Memory B cell (primary cell): ENCODE results near the gene VAV1.
"Not testable (repeated sequence)": the region's sequence is repeated elsewhere in the genome, so short reads cannot be mapped to it uniquely, and the experiment has no call there.

Source experiments
- ATAC-seq: fragments of 150-1000 bp; cut with Tn5 transposase; 2 replicates; pipeline ENCODE4 v1.10.0; 2021; ENCODE audit warnings: low read depth, mild to moderate bottlenecking, moderate library complexity
- DNase-seq, 2 donors: peaks; one replicate each; pipeline ENCODE4 v3.0.0; 2022; ENCODE audit warnings: low spot score in 2 of 2
- H3K27ac Mint-ChIP-seq: one replicate; pipeline ENCODE4 v1.8.0; 2022; ENCODE audit warnings: mild to moderate bottlenecking, moderate library complexity, mixed read lengths
- H3K27me3 Mint-ChIP-seq: one replicate; pipeline ENCODE4 v1.8.0; 2022; ENCODE audit warnings: mixed read lengths
- H3K36me3 Mint-ChIP-seq: one replicate; pipeline ENCODE4 v1.8.0; 2022; ENCODE audit warnings: mild to moderate bottlenecking, mixed read lengths
- H3K4me1 Mint-ChIP-seq: one replicate; pipeline ENCODE4 v1.8.0; 2022; ENCODE audit warnings: mixed read lengths
- H3K4me3 Mint-ChIP-seq: one replicate; pipeline ENCODE4 v1.8.0; 2022; ENCODE audit warnings: mild to moderate bottlenecking, moderate library complexity, mixed read lengths
- H3K9me3 Mint-ChIP-seq: one replicate; pipeline ENCODE4 v1.8.0; 2022; ENCODE audit warnings: mixed read lengths

The VAV1 gene

DNA sequence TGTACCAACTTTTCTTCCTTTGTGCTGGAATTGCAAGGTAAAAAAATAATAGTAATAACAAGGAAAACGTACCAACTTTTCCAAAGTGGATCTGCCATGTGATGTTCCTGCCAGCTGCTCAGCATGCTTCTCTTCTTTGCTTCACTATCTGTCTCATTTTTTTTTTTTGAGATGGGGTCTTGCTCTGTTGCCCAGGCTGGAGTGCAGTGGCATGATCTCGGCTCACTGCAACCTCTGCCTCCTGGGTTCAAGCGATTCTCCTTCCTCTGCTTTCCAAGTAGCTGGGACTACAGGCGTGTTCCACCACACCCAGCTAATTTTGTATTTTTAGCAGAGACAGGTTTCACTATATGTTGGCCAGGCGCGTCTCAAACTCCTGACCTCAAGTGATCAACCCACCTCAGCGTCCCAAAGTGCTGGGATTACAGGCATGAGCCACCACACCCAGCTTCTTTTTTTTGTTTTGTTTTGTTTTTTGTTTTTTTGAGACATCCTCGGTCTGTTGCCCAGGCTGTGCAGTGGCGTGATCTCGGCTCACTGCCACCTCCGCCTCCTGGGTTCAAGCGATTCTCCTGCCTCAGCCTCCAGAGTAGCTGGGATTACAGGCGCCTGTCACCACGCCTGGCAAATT lies 27.8 kb downstream of the VAV1 start:
- ATAC-seq, DNase-seq, H3K9me3 Mint-ChIP-seq, H3K27me3 Mint-ChIP-seq: not testable (repeated sequence)
- Mint-ChIP-seq H3K4me1 (peaks cover 52% of the 10 kb centered on the region), H3K27ac (peak overlapping the region; percentile 92), H3K36me3 (peaks cover 11% of the 10 kb centered on the region), H3K4me3 (peak overlapping the region; percentile 85)

- DNase-seq (peak in 1 of 2 donors; percentile 15), ATAC-seq (no peak)
- H3K4me1 Mint-ChIP-seq, result peaks cover 48% of the 10 kb centered on the region
- no peaks in the 10 kb centered on the region for H3K27me3 Mint-ChIP-seq
- no peaks in the 10 kb centered on the region for H3K9me3 Mint-ChIP-seq
- H3K36me3 Mint-ChIP-seq, result peaks cover 7% of the 10 kb centered on the region
- H3K4me3 Mint-ChIP-seq, result peak overlapping the region; percentile 85
- peak overlapping the region; percentile 92 for H3K27ac Mint-ChIP-seq
These were observed 28.5 kb downstream of the VAV1 start for GRCh38 chr19:6800991-6801484.

DNA sequence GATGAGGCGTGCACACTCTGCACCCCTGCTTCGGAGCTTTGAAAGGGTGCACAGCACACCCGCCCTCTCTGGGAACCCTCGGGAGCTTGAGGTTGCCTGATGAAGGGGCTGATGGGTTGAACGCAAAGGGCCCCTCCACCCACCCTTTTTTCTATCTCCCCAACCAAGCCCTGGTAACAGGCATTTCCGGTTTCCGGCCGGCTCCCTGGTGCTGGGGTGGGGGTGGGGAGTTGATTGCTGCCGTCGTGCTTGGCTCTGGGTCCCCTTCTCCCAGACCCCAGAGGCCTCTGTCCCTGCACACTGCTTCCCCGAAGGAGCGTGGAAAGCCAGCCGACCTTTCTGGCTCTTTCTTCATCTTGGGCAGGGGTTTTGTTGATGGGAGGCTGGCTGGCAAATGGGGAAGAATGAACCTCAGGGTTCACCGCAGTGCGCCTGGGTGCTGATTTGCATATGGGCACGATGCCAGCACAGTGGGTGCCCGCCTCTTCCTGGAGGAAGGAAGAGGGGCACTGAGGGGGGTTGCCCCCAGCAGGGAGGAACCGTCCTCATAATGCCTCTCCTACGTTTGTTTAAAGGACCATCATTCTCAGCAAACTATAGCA lies 29.1 kb downstream of the VAV1 start:
- Mint-ChIP-seq H3K27ac (peak overlapping the region; percentile 92), H3K36me3 (peaks cover 8% of the 10 kb centered on the region), H3K9me3 (no peaks in the 10 kb centered on the region), H3K4me3 (peak overlapping the region; percentile 85), H3K4me1 (peaks cover 49% of the 10 kb centered on the region), H3K27me3 (no peaks in the 10 kb centered on the region)
- ATAC-seq (peak; percentile 78), DNase-seq (peak; percentile 81 to 85)

DNA sequence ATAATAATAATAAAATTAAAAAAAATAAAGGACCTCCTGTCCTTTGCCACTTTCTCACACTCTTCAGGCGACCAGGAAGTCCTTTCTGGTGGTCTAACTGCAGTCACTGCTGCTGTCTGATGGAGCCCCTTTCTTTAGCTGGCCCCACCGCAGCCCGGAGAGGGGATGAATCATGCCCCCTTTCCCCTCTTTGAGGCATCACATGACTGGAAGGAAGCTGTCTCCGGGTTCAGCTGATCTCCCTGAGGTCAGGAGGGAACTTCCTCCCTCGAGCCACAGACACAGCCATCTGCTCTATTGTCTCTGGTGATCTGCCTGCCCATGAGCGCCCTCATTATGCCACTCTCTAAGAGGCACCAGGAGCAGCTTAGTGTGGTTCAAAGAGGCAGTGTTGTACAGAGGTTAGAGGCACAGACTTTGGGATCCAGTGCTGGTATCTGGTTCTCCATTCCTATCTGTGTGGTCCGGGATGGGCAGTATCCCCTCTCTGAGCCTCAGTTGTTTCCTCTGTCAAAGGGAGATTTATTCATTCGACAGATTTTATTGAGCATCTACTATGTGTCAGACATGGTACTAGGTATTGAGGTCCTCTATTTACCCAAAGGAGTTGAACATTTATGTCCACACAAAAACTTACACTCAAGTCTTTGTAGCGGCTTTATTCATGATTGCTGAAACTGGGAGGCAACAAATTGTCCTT lies 30.0 kb downstream of the VAV1 start:
- Mint-ChIP-seq H3K27ac (peak overlapping the region; percentile 92), H3K4me1 (peaks cover 46% of the 10 kb centered on the region), H3K36me3 (peaks cover 6% of the 10 kb centered on the region), H3K9me3 (no peaks in the 10 kb centered on the region), H3K4me3 (peak overlapping the region; percentile 93), H3K27me3 (no peaks in the 10 kb centered on the region)
- ATAC-seq, result peak; percentile 58
- peak; percentile 46 to 52 for DNase-seq

DNA sequence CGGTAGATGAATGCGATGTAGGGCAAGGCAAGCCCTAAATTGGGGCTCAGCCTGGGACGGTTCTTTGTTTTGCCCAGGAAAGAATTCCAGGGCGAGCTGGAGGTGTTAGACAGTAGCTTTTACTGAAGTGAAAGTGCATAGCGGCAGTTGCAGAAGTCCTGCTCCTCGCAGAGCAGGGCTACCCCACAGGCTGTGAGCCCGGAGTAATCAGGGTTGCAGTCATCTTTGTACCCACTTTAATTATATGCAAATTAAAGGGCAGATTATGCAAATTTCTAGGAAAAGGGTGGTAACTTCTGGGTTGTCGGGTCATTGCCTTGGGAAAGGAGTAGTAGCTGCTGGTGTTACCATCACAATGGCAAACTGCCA lies 30.5 kb downstream of the VAV1 start:
- ATAC-seq (peak; percentile 46), DNase-seq (peak; percentile 29 to 31)
- Mint-ChIP-seq H3K27me3 (no peaks in the 10 kb centered on the region), H3K9me3 (no peaks in the 10 kb centered on the region), H3K4me3 (peak overlapping the region; percentile 93), H3K4me1 (peaks cover 46% of the 10 kb centered on the region), H3K36me3 (peaks cover 6% of the 10 kb centered on the region), H3K27ac (peak overlapping the region; percentile 92)

DNA sequence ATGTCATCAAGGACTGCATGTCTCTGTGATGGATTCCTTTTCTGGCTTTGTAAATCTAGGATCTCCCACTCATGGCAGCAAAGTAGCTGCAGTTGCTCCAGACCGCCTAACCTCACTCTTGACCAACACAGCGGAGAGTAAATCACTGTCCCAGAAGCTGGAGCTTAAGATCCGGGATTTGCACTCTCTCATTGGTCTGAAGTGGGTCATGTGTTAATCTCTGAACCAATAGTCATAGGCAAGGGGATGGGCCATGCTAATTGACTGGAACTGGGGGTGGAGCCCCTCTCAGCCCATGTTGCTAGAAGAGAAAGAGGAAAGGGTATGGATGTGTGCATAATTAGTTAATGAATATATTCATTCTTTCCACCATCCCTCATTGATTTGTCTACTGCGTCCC lies 34.0 kb downstream of the VAV1 start:
- peaks cover 40% of the 10 kb centered on the region for H3K4me1 Mint-ChIP-seq
- H3K4me3 Mint-ChIP-seq, result no peak overlapping the region
- ATAC-seq (no peak), DNase-seq (no peak)
- H3K27ac Mint-ChIP-seq, result peak overlapping the region; percentile 81
- H3K27me3 Mint-ChIP-seq, result no peaks in the 10 kb centered on the region
- peaks cover 14% of the 10 kb centered on the region for H3K36me3 Mint-ChIP-seq
- H3K9me3 Mint-ChIP-seq, result no peaks in the 10 kb centered on the region

DNA sequence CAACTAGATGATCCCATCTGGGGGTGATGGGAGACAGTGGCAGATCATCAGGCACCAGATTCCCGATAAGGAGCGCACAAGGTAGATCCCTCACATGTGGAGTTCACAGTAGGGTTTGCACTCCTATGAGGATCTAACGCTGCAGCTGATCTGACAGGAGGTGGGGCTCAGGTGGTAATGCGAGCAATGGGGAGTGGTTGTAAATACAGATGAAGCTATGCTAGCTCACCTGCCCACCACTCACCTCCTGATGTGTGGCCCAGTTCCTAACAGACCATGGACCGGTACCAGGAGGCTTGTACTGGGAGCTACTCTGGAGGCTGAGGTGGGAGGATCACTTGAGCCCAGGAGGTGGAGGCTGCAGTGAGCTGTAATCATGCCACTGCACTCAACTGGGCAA lies 34.8 kb downstream of the VAV1 start:
- Mint-ChIP-seq H3K36me3 (peaks cover 18% of the 10 kb centered on the region), H3K4me3 (no peak overlapping the region), H3K27ac (peak overlapping the region; percentile 81), H3K4me1 (peaks cover 41% of the 10 kb centered on the region), H3K27me3 (no peaks in the 10 kb centered on the region), H3K9me3 (no peaks in the 10 kb centered on the region)
- ATAC-seq (no peak), DNase-seq (no peak)

GRCh38 chr19:6808494-6808893 lies 36.0 kb downstream of the VAV1 start:
- peaks cover 36% of the 10 kb centered on the region for H3K4me1 Mint-ChIP-seq
- H3K9me3 Mint-ChIP-seq, result peaks cover 2% of the 10 kb centered on the region
- DNase-seq (no peak), ATAC-seq (no peak)
- H3K27me3 Mint-ChIP-seq, result no peaks in the 10 kb centered on the region
- H3K27ac Mint-ChIP-seq, result no peak overlapping the region
- no peak overlapping the region for H3K4me3 Mint-ChIP-seq
- peaks cover 21% of the 10 kb centered on the region for H3K36me3 Mint-ChIP-seq

GRCh38 chr19:6809262-6809661 lies 36.8 kb downstream of the VAV1 start:
- Mint-ChIP-seq H3K27me3 (no peaks in the 10 kb centered on the region), H3K9me3 (peaks cover 2% of the 10 kb centered on the region), H3K4me3 (no peak overlapping the region), H3K4me1 (peaks cover 34% of the 10 kb centered on the region), H3K36me3 (peaks cover 21% of the 10 kb centered on the region), H3K27ac (peak overlapping the region; percentile 49)
- ATAC-seq, result no peak
- no peak for DNase-seq

DNA sequence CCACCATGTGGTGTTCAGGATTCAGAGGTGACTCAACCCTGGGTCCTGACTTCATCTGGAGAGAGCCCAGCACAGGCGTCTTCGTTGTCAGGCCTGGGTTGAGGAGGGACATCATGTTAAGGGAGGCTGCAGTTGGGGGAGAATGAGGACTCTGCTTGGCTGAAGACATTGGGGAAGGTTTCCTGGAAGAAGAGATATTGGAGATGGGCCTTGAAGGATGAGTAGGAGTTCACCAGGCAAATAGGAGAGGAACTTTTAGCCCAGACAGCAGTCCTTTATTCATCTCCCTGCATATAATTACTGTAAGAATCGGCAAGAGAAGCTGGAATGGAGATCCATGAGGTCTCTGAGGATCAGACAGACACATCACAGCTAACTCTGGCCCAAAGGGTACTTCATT lies 38.9 kb downstream of the VAV1 start:
- no peaks in the 10 kb centered on the region for H3K27me3 Mint-ChIP-seq
- H3K27ac Mint-ChIP-seq, result peak overlapping the region; percentile 36
- H3K36me3 Mint-ChIP-seq, result peaks cover 27% of the 10 kb centered on the region

GRCh38 chr19:6811906-6812305 lies 39.4 kb downstream of the VAV1 start:
- Mint-ChIP-seq H3K9me3 (peaks cover 2% of the 10 kb centered on the region), H3K27ac (no peak overlapping the region), H3K4me1 (peaks cover 41% of the 10 kb centered on the region), H3K4me3 (peak overlapping the region; percentile 17), H3K36me3 (peaks cover 27% of the 10 kb centered on the region), H3K27me3 (no peaks in the 10 kb centered on the region)
- ATAC-seq (no peak), DNase-seq (no peak)

More for the DNA sequence above, 38.9 kb downstream of the VAV1 start:
- Mint-ChIP-seq H3K9me3 (peaks cover 2% of the 10 kb centered on the region), H3K4me1 (peaks cover 41% of the 10 kb centered on the region), H3K4me3 (no peak overlapping the region)
- ATAC-seq (no peak), DNase-seq (no peak)

- peak overlapping the region; percentile 8 for H3K4me3 Mint-ChIP-seq
- ATAC-seq, result no peak
- no peaks in the 10 kb centered on the region for H3K27me3 Mint-ChIP-seq
These were observed 40.1 kb downstream of the VAV1 start for GRCh38 chr19:6812612-6813011.

GRCh38 chr19:6813659-6814058 lies 41.2 kb downstream of the VAV1 start:
- ATAC-seq, result no peak
- peaks cover 3% of the 10 kb centered on the region for H3K9me3 Mint-ChIP-seq
- H3K27me3 Mint-ChIP-seq, result no peaks in the 10 kb centered on the region
- H3K4me1 Mint-ChIP-seq, result peaks cover 40% of the 10 kb centered on the region
- H3K27ac Mint-ChIP-seq, result no peak overlapping the region
- DNase-seq, result no peak
- peaks cover 31% of the 10 kb centered on the region for H3K36me3 Mint-ChIP-seq
- no peak overlapping the region for H3K4me3 Mint-ChIP-seq

More at GRCh38 chr19:6812612-6813011, 40.1 kb downstream of the VAV1 start:
- H3K36me3 Mint-ChIP-seq, result peaks cover 29% of the 10 kb centered on the region
- DNase-seq, result no peak
- peaks cover 2% of the 10 kb centered on the region for H3K9me3 Mint-ChIP-seq
- peak overlapping the region; percentile 36 for H3K27ac Mint-ChIP-seq
- peaks cover 38% of the 10 kb centered on the region for H3K4me1 Mint-ChIP-seq

DNA sequence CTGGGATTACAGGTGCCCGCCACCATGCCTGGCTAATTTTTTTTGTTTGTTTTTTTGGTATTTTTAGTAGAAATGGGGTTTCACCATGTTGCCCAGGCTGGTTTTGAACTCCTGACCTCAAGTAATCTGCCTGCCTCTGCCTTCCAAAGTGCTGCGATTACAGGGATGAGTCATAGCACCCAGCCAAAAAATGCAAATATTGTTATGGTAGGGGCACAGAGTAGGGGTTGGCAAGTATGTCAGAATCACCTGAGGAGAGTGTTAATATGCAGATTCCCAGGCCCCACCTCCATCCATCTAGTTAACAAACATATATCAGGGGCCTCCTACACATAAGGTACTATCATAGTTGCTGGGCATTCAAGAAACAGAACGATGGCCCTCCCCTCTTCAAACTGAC lies 44.7 kb downstream of the VAV1 start:
- Mint-ChIP-seq H3K4me1 (peaks cover 25% of the 10 kb centered on the region), H3K36me3 (peaks cover 33% of the 10 kb centered on the region)

More for the DNA sequence above, 44.7 kb downstream of the VAV1 start:
- DNase-seq, result no peak
- Mint-ChIP-seq H3K4me3 (no peak overlapping the region), H3K27ac (no peak overlapping the region), H3K9me3 (peaks cover 4% of the 10 kb centered on the region), H3K27me3 (no peaks in the 10 kb centered on the region)
- ATAC-seq, result no peak
